GM12878 (cell line): ENCODE data around the gene FAM151A. TPM values are rescaled to one million over a fixed set of nuclear protein-coding genes. Genes with fewer than 3 reads are reported as not detected.

ENCODE experiments used
- ATAC-seq: fragments of 200-7000 bp; cut with Tn5 transposase; 3 replicates; pipeline ENCODE4 v1.9.1; 2020; ENCODE audit warnings: mild to moderate bottlenecking, moderate library complexity
- BruUV-seq: library from RNA; stranded (reverse); fragments of 400-500 nt; replicated peaks from 2 replicates; lab custom pipeline; 2021; lab: Mats Ljungman, UMichigan
- CTCF ChIA-PET: fragments of 300-600 bp; sonication (Branson Sonifier 250); formaldehyde crosslinking; extraction: SDS; loops from one replicate; lab custom pipeline; 2021; ENCODE audit warnings: inconsistent platforms; lab: Yijun Ruan, JAX
- POLR2A ChIA-PET: fragments of 350-600 bp; formaldehyde crosslinking; extraction: SDS; loops from one replicate; lab custom pipeline; 2021; ENCODE audit warnings: inconsistent platforms; lab: Charles Lee
- RAD21 ChIA-PET: fragments of 300-600 bp; sonication (Branson Sonifier 250); formaldehyde crosslinking; loops from one replicate; lab custom pipeline; 2023; ENCODE audit warnings: antibody characterized with exemption; ENCODE audit not compliant: unreplicated experiment; lab: Charles Lee
- SMC1A ChIA-PET: fragments of 300-600 bp; sonication (Branson Sonifier 250); formaldehyde crosslinking; loops from one replicate; lab custom pipeline; 2023; ENCODE audit not compliant: unreplicated experiment, uncharacterized antibody; lab: Charles Lee
- DNase-seq: peaks from one replicate; pipeline ENCODE4 v3.0.0-alpha.2; 2011; ENCODE audit warnings: low read depth, low spot score
- FAIRE-seq: peaks from 3 replicates; lab custom pipeline; 2011; peaks lifted over from hg19 to GRCh38; lab: Jason Lieb, UNC
- H2AFZ ChIP-seq: 2 replicates; pipeline ENCODE4 v1.6.0; 2011; ENCODE audit warnings: low read depth, low read length, control low read depth; ENCODE audit not compliant: control insufficient read depth
- H3K27ac ChIP-seq: 2 replicates; pipeline ENCODE4 v1.5.1; 2011; ENCODE audit warnings: control low read depth; ENCODE audit not compliant: control insufficient read depth, insufficient read depth
- H3K27me3 ChIP-seq, 2 experiments: replicated peaks in 1 of 2; 2 replicates each; pipeline versions ENCODE4 v1.6.0 to v1.6.1; 2011; ENCODE audit warnings: low read length in 1 of 2; ENCODE audit not compliant: control insufficient read depth in 2 of 2, insufficient read depth in 2 of 2
- H3K36me3 ChIP-seq, 2 experiments: 2 replicates each; pipeline ENCODE4 v1.5.1; 2011; ENCODE audit warnings: low read length in 1 of 2; ENCODE audit not compliant: control insufficient read depth in 2 of 2, insufficient read depth in 2 of 2
- H3K4me1 ChIP-seq: 2 replicates; pipeline ENCODE4 v1.6.1; 2011; ENCODE audit warnings: mild to moderate bottlenecking, low read length, moderate library complexity, mixed read lengths; ENCODE audit not compliant: control insufficient read depth, insufficient read depth
- H3K4me2 ChIP-seq: 2 replicates; pipeline ENCODE4 v1.6.0; 2011; ENCODE audit warnings: control low read depth; ENCODE audit not compliant: control insufficient read depth, insufficient read depth
- H3K4me3 ChIP-seq: fragments of 200-600 bp; sonication (generic); 2 replicates; pipeline ENCODE4 v1.5.1; 2016
- H3K79me2 ChIP-seq: 2 replicates; pipeline ENCODE4 v1.6.0; 2011; ENCODE audit warnings: low read length; ENCODE audit not compliant: control insufficient read depth, insufficient read depth
- H3K9ac ChIP-seq: 2 replicates; pipeline ENCODE4 v1.8.0; 2011; ENCODE audit warnings: low read length, control low read depth, mixed read lengths; ENCODE audit not compliant: control insufficient read depth, insufficient read depth
- H3K9me3 ChIP-seq: replicated peaks from 3 replicates; pipeline ENCODE4 v1.5.1; 2011; ENCODE audit warnings: mild to moderate bottlenecking, low read length; ENCODE audit not compliant: control insufficient read depth, insufficient read depth
- H4K20me1 ChIP-seq: 2 replicates; pipeline ENCODE4 v1.6.0; 2011; ENCODE audit not compliant: control insufficient read depth, insufficient read depth
- GABPA ChIP-seq: IDR thresholded peaks from 2 replicates; pipeline ENCODE4 v1.6.1; 2014; ENCODE audit warnings: antibody characterized with exemption, low read depth, mild to moderate bottlenecking, inconsistent platforms
- JUND ChIP-seq: IDR thresholded peaks from 2 replicates; pipeline ENCODE4 v1.6.1; 2012; ENCODE audit warnings: low read depth, mild to moderate bottlenecking, low read length, improper control_type of control experiment, moderate library complexity
- PKNOX1 ChIP-seq: fragments of 450-650 bp; IDR thresholded peaks from 2 replicates; pipeline ENCODE4 v1.6.1; 2016; ENCODE audit warnings: mild to moderate bottlenecking
- RAD51 ChIP-seq: fragments of 450-650 bp; IDR thresholded peaks from 2 replicates; pipeline ENCODE4 v1.6.1; 2016; ENCODE audit warnings: moderate library complexity, mild to moderate bottlenecking, inconsistent platforms
- RFX5 ChIP-seq: IDR thresholded peaks from 2 replicates; pipeline ENCODE4 v1.6.1; 2011; ENCODE audit warnings: low read depth, low read length, improper control_type of control experiment
- SUZ12 ChIP-seq: fragments of 200-600 bp; sonication (generic); IDR thresholded peaks from one replicate; pipeline ENCODE4 v1.6.1; 2018; ENCODE audit warnings: antibody characterized with exemption, mild to moderate bottlenecking; ENCODE audit not compliant: unreplicated experiment
- TAF1 ChIP-seq: IDR thresholded peaks from 2 replicates; pipeline ENCODE4 v1.6.1; 2011; ENCODE audit warnings: mild to moderate bottlenecking, low read depth, low read length, borderline replicate concordance
- WGBS: methylation state at CpG from one replicate; pipeline ENCODE4 v1.1.6; 2016; ENCODE audit warnings: low lambda C conversion rate; ENCODE audit not compliant: insufficient replicate concordance, insufficient coverage; ENCODE audit errors: missing lambda C conversion rate; 5-methylcytosine and 5-hydroxymethylcytosine counted together
- in situ Hi-C: fragments of 300-500 bp; cut with MboI; formaldehyde crosslinking; loops from 9 replicates; pipeline ENCODE4 v1.14.3; 2018; ENCODE audit warnings: mixed read lengths
- intact Hi-C: fragments of 100-400 bp; cut with micrococcal nuclease; formaldehyde crosslinking; loops from one replicate; pipeline ENCODE4 v1.14.2; 2022; ENCODE audit not compliant: unreplicated experiment
- polyA plus RNA-seq, 11 experiments: library from polyadenylated mRNA; depleted of rRNA in 4 of 11; unstranded in 6 of 11; stranded (reverse) in 5 of 11; fragments of >200 nt; fragmentation: Nextera tagmentation in 4 of 11; fragmentation: Illumina TruSeq in 1 of 11; extraction: Ambion mirVana in 4 of 11; extraction: Trizol in 1 of 11; gene quantifications; 1 replicate in 1 of 11; 2 replicates in 10 of 11; pipeline versions ENCODE4 v1.2.1 to v1.2.3, GENCODE V29; 2011 to 2016; ENCODE audit warnings: inconsistent platforms in 2 of 11, missing spikeins in 2 of 11, low read depth in 1 of 11
- total RNA-seq, 4 experiments: library from RNA; depleted of rRNA in 3 of 4; stranded (reverse); fragments of >200 nt in 3 of 4; fragmentation: Illumina TruSeq in 1 of 4; extraction: Trizol in 1 of 4; gene quantifications; 2 replicates each; pipeline versions ENCODE4 v1.2.1 to v1.2.3, GENCODE V29; 2013 to 2021

The FAM151A gene
- total and polyA plus RNA-seq, 10 of the 15 experiments (the other 5 are each of a cell fraction or from before 2014, with no cell fraction given), result 0.09 to 0.34 (median 0.14) TPM; not detected in 5

GRCh38 chr1:54606096-54606989, 17.0 kb downstream of the FAM151A start:
- H3K27me3 ChIP-seq, result no peaks in the 10 kb centered on the region
- ATAC-seq (no peak), DNase-seq (no peak), FAIRE-seq (no peak)
- no peak overlapping the region for H2AFZ ChIP-seq
- in situ Hi-C loops, result no loop called here
- ChIA-PET POLR2A (no interaction called here), CTCF (no interaction called here), RAD21 (no interaction called here), SMC1A (no interaction called here)
- H3K36me3 ChIP-seq, result no peaks in the 10 kb centered on the region
- H4K20me1 ChIP-seq, result no peaks in the 10 kb centered on the region
- TF ChIP-seq SUZ12 (no peak), RAD51 (no peak), GABPA (no peak), PKNOX1 (no peak), RFX5 (no peak), TAF1 (no peak), JUND (no peak)
- H3K4me3 ChIP-seq, result no peak overlapping the region
- H3K4me2 ChIP-seq, result no peak overlapping the region
- no peak overlapping the region for H3K9ac ChIP-seq
- H3K27ac ChIP-seq, result no peak overlapping the region
- no peaks in the 10 kb centered on the region for H3K79me2 ChIP-seq
- intact Hi-C loops, result no loop called here
- no peaks in the 10 kb centered on the region for H3K4me1 ChIP-seq
- H3K9me3 ChIP-seq, result no peaks in the 10 kb centered on the region
- BruUV-seq, result no TSS peak
- WGBS, result 32% methylated on average over 9 of the region's 9 CpGs
